Measurements from ENCODE around the gene MAGEB17.
"Not testable (repeated sequence)": the region's sequence is repeated elsewhere in the genome, so short reads cannot be mapped to it uniquely, and the experiment has no call there.

MAGEB17 gene

GRCh38 chrX:16167181-16167580 is at the start of gene MAGEB17:
Gene MAGEB17 (plus strand): TSS chrX:16167481. CDS start chrX:16170383, 2,902 bp downstream.
- no peak for DNase-seq

GRCh38 chrX:16119353-16120220 is 47.7 kb upstream of the MAGEB17 start:
- DNase-seq, result no peak

- DNase-seq, result no peak
Observed at GRCh38 chrX:16120431-16120830, 46.9 kb upstream of the MAGEB17 start.

- DNase-seq, result peak; percentile 68
Observed at GRCh38 chrX:16123222-16123786, 44.0 kb upstream of the MAGEB17 start, which contains the start of gene GRPR. Gene GRPR (plus strand): TSS chrX:16123565. CDS start chrX:16123954, 389 bp downstream.

- no peak for DNase-seq
Observed at GRCh38 chrX:16124201-16124600, 43.1 kb upstream of the MAGEB17 start.

- no peak for DNase-seq
Observed at GRCh38 chrX:16125520-16126149, 41.6 kb upstream of the MAGEB17 start.

GRCh38 chrX:16130707-16131106 is 36.6 kb upstream of the MAGEB17 start:
- DNase-seq, result no peak

GRCh38 chrX:16134936-16135335 is 32.3 kb upstream of the MAGEB17 start:
- DNase-seq, result no peak

- no peak for DNase-seq
Observed at GRCh38 chrX:16136080-16136479, 31.2 kb upstream of the MAGEB17 start.

- no peak for DNase-seq
Observed at GRCh38 chrX:16137416-16138107, 29.7 kb upstream of the MAGEB17 start.

- DNase-seq, result no peak
Observed at GRCh38 chrX:16138108-16138427, 29.2 kb upstream of the MAGEB17 start.

GRCh38 chrX:16140448-16140847 is 26.8 kb upstream of the MAGEB17 start:
- no peak for DNase-seq

- DNase-seq, result no peak
Observed at GRCh38 chrX:16140983-16141382, 26.3 kb upstream of the MAGEB17 start.

- DNase-seq, result no peak
Observed at GRCh38 chrX:16141422-16142245, 25.6 kb upstream of the MAGEB17 start.

GRCh38 chrX:16142246-16142558 is 25.1 kb upstream of the MAGEB17 start:
- no peak for DNase-seq

- DNase-seq, result no peak
Observed at GRCh38 chrX:16143968-16144367, 23.3 kb upstream of the MAGEB17 start.

GRCh38 chrX:16144420-16144819 is 22.9 kb upstream of the MAGEB17 start:
- no peak for DNase-seq

- not testable (repeated sequence) for DNase-seq
Observed at GRCh38 chrX:16145093-16145492, 22.2 kb upstream of the MAGEB17 start.

GRCh38 chrX:16145656-16146055 is 21.6 kb upstream of the MAGEB17 start:
- no peak for DNase-seq

- no peak for DNase-seq
Observed at GRCh38 chrX:16148896-16149295, 18.4 kb upstream of the MAGEB17 start.

GRCh38 chrX:16155581-16156096 is 11.6 kb upstream of the MAGEB17 start:
- DNase-seq, result no peak

GRCh38 chrX:16156692-16157331 is 10.5 kb upstream of the MAGEB17 start:
- no peak for DNase-seq

Measured in stimulated activated CD8-positive, alpha-beta memory T cell treated with anti-CD3 and anti-CD28 coated beads, Interleukin-4, amount 100 ng/mL, for 48 hours (primary cell).